Iris pigment epithelial cell (primary cell): Measurements from ENCODE around the gene TOR2A.

Experiments used
- DNase-seq: peaks from one replicate; pipeline ENCODE4 v3.0.0-alpha.2; 2011; ENCODE audit warnings: low read depth

The TOR2A gene

DNA sequence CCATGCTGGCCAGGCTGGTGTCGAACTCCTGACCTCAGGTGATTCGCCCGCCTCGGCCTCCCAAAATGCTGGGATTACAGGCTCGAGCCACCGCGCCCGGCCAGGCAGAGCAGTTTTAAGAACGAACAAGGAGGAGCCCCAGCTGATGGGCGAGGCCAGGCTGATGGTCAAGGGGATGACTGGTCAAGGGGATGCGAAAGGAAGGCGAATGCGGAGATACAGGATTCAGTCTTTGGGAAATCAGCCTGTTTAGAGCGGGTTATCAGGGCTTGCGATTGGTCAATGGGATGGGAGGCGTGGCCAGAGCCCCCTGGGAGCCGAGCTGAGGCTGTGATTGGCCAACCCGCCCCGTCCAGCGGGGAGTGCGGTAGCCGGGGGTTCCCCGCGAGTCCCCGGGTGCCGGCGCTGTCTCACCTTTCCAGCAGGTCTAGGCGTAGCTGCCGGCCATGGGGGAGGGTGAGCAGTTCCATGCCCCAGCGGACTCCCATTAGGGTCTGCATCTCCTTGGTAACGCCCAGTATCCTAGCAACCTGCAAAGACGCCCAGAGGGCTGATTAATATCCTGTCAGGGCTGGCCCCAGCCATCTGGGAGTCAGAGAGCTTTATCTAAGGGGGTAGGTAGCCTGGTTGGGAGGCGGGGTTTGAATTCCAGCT, 7.5 kb upstream of the TOR2A start:
- no peak for DNase-seq

DNA sequence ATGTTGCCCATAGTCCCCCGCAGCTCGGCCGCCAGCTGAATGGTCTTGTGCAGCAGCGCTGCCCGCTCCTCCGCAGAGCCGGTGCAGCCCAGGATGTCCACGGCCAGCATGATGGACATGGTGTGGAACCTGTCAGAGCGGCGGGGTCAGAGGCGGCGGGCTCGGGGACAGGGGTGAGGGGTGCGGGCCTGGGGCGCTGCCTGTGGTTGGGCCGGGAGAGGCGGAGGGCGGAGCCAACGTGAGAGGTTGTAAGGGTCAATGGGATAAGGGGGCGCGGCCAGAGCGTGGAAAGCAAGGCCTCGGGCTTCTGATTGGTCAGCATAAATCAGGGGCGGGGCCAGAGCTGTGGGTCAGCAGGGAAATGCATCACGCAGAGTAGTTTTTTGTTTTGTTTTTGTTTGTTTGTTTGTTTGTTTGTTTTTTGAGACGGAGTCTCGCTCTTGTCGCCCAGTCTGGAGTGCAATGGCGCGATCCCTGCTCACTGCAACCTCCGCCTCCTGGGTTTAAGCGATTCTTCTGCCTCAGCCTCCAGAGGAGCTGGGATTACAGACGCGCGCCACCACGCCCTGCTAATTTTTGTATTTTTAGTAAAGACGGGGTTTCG, 6.8 kb upstream of the TOR2A start:
- DNase-seq: no peak

- no peak for DNase-seq
Measured at GRCh38 chr9:127739614-127740330, 4.7 kb upstream of the TOR2A start.

DNA sequence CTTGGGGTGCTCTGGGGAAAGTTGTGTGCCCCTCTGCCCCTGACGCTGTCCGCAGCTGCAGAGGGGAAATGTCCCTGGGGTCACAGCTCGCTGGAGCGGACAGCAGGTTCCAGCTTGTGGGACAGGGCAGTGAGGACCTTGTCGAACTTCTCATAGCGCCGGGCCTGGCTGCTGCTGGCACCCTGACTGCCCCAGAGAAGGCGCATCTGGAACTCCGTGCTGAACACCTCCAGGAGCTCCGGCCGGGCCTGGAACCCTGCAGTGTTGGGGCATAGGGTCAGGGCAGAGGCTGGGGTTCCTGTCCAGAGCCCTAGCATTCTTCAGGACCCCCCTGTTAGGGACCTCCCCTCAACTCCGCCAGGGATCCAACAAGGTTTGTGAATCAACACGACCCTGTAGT, 3.6 kb upstream of the TOR2A start:
- DNase-seq: no peak

DNA sequence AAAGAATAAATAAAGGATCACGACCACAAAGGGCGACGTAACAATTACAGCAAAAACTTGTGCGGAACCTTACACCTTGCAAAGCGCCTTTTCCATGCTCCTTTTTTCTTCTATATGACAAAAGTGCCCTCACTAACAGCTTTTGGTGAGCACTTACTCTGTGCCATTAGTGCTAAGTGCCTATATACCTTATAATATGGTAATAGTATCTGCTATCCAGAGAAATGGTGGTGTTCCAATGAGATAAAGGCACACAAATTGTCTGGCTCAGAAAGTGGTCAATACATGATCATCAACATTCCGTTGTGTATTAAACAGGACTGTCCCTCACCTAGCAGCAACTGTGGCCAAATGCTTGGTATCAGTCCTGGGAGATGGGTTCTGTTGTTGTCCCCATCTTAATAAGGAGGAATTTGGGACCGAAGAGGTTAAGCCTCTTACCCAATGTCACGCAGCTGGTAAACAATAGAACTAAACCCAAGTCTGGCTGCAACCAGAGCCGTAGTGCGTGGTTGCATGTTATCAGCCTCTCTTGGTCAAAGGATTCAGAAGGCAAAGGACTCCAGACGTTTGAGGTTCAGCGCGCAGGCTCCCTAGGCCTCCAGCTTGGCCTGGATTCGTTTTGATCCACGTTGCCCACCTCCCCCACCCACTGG, 564 bp upstream of the TOR2A start:
- no peak for DNase-seq

- no peak for DNase-seq
Measured at GRCh38 chr9:127734247-127734746, 797 bp downstream of the TOR2A start.

- DNase-seq: no peak
Measured at GRCh38 chr9:127733614-127734013, 1.5 kb downstream of the TOR2A start.

- no peak for DNase-seq
Measured at GRCh38 chr9:127732444-127732843, 2.6 kb downstream of the TOR2A start.

DNA sequence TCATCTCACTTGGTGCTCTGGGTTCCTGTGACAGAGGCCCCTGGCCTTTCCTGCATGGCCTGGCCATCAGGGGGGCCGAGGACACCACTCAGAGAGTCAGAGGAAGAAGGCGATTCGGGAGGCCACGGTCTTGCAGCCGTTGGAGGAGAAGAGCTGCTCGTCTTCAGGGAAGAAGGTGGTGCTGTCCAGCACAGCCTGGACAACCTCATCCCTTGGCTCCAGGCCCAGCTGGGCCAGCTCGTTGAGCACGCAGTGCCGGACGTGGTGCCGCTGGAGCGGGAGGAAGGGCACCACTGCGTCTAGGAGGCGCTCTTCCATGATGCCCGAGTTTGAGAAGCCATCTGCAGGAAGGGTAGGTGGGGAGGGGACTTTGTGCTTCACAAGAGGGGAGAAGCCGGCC, 3.2 kb downstream of the TOR2A start:
- DNase-seq: no peak

GRCh38 chr9:127730799-127731410, 4.2 kb downstream of the TOR2A start:
- DNase-seq: no peak

- DNase-seq: no peak
Measured at GRCh38 chr9:127730262-127730661, 4.8 kb downstream of the TOR2A start.

DNA sequence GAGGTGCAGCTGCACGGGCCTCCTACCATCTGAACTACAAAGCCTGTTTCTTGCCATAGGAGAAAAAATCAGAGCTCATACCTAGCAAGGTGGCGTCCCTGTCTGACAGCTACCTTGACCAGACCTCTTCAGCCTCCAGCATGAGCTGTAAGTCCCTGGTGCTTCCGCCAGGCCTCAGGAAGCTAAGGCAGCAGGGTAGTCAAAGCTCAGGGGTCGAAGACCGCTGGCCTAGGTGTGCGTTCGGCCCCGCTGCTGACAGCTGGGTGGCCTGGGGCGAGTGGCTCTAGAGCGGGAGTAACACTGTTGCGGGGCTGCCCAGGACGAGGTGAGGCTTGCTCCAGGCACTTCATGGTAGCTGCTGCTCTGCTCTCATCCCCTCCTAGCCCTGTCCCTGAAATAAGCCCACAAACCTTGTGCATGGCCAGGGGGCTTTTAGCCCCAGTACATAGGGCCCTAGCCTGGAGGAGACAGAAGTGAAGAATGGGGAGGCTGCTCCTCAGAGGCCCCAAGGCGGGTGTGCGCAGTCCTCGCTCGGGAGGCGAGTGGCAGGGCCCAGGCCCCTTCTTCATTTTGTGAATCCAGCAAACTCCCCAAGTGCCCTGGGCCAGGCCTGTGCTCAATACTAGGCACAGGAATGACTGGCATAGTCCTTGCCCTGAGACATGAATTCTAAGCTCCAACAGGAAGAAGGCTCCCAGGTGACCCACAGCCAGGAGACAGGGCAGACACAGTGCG, 5.4 kb downstream of the TOR2A start:
- DNase-seq: no peak

DNA sequence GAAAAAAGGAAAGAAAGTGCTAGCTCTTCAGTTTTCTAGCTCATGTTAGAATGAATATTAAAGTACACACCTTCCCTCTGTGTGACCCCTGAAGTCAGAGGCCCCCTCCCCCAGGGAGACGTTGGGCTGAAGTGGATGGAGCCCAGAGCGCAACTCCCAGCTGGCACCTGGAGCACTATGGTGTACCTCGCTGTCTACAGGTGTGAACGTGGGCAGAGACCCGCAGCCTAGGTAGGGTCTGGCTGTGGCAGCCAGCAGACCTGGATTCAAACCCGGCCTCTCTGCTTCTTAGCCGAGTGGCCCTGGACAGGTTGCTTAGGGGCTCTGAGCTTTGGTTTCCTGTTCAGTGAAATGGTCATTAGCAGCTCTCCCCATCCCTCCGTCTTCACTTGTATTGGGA, 6.3 kb downstream of the TOR2A start:
- DNase-seq: no peak

- no peak for DNase-seq
Measured at GRCh38 chr9:127726871-127727270, 8.2 kb downstream of the TOR2A start.

DNA sequence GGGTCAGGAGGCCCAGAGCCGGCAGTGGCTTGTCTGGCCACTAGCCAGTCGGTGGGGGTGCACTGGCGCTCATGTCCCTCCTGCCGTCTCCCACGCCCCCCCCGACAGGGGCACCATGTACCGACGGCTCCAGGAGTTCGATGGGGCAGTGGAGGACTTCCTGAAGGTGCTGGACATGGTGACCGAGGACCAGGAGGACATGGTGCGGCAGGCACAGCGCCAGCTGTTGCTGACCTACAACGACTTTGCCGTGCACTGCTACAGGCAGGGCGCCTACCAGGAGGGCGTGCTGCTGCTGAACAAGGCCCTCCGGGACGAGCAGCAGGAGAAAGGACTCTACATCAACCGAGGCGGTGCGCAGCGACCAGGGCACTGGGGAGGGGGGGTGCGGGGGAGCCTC, 11.1 kb downstream of the TOR2A start:
- no peak for DNase-seq

DNA sequence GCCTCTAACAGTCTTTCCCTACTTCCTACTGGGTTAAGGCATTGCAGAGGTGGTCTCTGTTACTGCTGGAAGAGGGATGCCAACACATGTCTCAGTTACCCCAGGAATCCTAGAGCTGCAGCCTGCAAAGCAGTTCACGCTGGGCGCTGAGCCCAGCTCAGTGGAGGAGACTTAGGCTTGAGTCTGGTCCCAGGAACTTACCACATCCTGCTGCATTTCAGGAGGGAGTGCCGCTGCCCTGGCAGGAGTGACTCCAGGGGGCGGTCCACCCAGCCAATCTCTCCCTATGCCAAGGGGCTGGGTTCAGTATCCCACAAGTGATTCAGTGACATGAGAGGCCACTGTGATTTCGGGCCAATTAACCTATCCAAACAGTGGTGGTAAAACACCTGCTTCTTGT, 11.7 kb downstream of the TOR2A start:
- peak; percentile 54 for DNase-seq

- DNase-seq: no peak
Measured at GRCh38 chr9:127723013-127723412, 12.1 kb downstream of the TOR2A start.

GRCh38 chr9:127722055-127722745, 12.9 kb downstream of the TOR2A start:
- DNase-seq: no peak

- no peak for DNase-seq
Measured at GRCh38 chr9:127721391-127721821, 13.7 kb downstream of the TOR2A start.

DNA sequence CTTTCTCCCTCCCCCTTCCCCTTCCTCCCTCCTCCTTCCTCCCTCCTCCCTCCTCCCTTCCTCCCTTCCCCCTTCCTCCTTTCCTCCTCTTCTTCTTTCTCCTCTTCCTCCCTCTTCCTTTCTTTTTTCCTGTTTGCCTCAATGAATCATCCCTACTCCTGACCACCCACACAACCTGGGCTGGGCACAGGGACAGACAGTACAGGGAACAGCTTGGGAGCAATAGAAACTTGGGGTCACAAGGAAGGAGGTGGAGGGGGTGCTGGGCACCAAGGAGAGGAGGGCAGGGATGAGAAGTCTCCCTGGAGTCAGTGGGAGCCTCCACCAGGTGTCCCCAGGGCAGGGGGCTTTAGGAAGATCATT, 14.2 kb downstream of the TOR2A start:
- DNase-seq: no peak
